ENCODE results near the gene GGPS1. TPM values are rescaled to one million over a fixed set of nuclear protein-coding genes. Genes with fewer than 3 reads are reported as not detected.
"Not testable (repeated sequence)": the region's sequence is repeated elsewhere in the genome, so short reads cannot be mapped to it uniquely, and the experiment has no call there.

The GGPS1 gene
- polyA plus RNA-seq, 1 donor from 2014 or later, result 71.9 TPM

DNA sequence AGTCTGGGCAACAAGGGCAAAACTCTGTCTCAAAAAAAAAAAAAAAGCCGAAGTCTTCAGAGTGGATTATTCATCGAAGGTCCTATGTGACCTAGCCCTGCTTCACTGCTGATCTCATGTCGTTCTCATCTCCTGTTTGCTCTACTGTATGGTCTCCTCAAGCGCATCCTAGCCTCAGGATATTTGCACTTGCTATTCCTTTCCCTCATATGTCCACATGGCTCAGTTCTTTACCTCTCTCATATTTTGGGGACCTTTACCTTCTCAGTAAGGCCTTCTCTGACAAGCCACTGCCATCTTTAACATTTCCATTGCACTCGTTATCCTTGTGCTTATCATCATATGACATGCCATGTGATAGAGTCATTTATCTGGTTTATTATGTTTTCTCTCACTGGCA is 41.4 kb downstream of the GGPS1 start:
- no peaks in the 10 kb centered on the region for H3K27me3 ChIP-seq (ENCODE audit: insufficient read depth, low read depth, low read length)
- peaks cover 9% of the 10 kb centered on the region for H3K79me2 ChIP-seq (replicated peaks; ENCODE audit: insufficient read depth, low read length)

DNA sequence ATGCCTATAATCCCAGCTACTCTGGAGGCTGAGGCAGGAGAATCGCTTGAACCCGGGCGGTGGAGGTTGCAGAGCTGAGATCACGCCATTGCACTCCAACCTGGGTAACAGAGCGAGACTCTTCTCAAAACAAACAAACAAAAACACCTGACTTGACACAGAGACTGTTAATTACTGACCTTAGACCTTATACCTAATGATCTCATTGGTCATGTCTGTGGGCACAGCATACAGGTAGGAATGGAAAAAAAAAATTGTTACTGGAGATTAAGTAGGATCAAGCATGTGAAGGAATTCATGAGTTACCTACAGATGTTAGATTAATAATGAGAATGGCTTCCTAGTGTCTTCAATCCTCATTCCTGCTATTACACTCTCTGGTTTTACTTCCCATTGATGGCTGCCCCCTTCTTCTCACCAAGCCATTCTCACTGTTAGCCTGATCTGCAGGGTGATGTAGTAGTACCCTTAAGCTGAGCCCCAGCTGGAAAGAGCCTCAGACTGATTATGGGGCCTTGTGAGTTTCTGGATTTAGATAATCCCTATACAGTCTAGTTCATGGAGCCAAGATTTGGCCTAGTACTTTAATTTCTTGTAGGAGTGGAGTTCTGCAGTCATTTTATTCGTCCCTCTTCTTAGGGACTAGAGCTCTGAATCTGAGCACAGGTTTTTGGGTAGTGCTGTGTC is 47.7 kb downstream of the GGPS1 start:
- no peaks in the 10 kb centered on the region for H4K20me1 ChIP-seq (ENCODE audit: insufficient read depth)
- H2AFZ ChIP-seq (ENCODE audit: low read depth, low read length), result no peak overlapping the region
- H3F3A ChIP-seq (ENCODE audit: insufficient read depth, low read length, poor library complexity, severe bottlenecking), result no peaks in the 10 kb centered on the region
- no peaks in the 10 kb centered on the region for H3K27me3 ChIP-seq (ENCODE audit: insufficient read depth, low read depth, low read length)
- no peaks in the 10 kb centered on the region for H3K9me3 ChIP-seq (ENCODE audit: low read length)
- no peaks in the 10 kb centered on the region for H3K9me2 ChIP-seq (ENCODE audit: insufficient read depth, low read length)
- TF ChIP-seq SMC3 (conservative IDR thresholded peaks at IDR 0.05; ENCODE audit: poor library complexity), result no peak
- TF ChIP-seq EP300 (conservative IDR thresholded peaks at IDR 0.05; ENCODE audit: poor library complexity, severe bottlenecking), result no peak
- TF ChIP-seq, protein P1, sequence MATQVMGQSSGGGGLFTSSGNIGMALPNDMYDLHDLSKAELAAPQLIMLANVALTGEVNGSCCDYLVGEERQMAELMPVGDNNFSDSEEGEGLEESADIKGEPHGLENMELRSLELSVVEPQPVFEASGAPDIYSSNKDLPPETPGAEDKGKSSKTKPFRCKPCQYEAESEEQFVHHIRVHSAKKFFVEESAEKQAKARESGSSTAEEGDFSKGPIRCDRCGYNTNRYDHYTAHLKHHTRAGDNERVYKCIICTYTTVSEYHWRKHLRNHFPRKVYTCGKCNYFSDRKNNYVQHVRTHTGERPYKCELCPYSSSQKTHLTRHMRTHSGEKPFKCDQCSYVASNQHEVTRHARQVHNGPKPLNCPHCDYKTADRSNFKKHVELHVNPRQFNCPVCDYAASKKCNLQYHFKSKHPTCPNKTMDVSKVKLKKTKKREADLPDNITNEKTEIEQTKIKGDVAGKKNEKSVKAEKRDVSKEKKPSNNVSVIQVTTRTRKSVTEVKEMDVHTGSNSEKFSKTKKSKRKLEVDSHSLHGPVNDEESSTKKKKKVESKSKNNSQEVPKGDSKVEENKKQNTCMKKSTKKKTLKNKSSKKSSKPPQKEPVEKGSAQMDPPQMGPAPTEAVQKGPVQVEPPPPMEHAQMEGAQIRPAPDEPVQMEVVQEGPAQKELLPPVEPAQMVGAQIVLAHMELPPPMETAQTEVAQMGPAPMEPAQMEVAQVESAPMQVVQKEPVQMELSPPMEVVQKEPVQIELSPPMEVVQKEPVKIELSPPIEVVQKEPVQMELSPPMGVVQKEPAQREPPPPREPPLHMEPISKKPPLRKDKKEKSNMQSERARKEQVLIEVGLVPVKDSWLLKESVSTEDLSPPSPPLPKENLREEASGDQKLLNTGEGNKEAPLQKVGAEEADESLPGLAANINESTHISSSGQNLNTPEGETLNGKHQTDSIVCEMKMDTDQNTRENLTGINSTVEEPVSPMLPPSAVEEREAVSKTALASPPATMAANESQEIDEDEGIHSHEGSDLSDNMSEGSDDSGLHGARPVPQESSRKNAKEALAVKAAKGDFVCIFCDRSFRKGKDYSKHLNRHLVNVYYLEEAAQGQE (IDR thresholded peaks at IDR 0.05; ENCODE audit: borderline replicate concordance), result no peak
- no peak for TF ChIP-seq POLR2AphosphoS5 (IDR thresholded peaks at IDR 0.05)
- no peak for TF ChIP-seq MXI1 (conservative IDR thresholded peaks at IDR 0.05; ENCODE audit: poor library complexity, severe bottlenecking)
- TF ChIP-seq RAD21 (conservative IDR thresholded peaks at IDR 0.05), result no peak
- TF ChIP-seq TAF1 (IDR thresholded peaks at IDR 0.05; ENCODE audit: low read depth), result no peak
- TF ChIP-seq, protein P2, sequence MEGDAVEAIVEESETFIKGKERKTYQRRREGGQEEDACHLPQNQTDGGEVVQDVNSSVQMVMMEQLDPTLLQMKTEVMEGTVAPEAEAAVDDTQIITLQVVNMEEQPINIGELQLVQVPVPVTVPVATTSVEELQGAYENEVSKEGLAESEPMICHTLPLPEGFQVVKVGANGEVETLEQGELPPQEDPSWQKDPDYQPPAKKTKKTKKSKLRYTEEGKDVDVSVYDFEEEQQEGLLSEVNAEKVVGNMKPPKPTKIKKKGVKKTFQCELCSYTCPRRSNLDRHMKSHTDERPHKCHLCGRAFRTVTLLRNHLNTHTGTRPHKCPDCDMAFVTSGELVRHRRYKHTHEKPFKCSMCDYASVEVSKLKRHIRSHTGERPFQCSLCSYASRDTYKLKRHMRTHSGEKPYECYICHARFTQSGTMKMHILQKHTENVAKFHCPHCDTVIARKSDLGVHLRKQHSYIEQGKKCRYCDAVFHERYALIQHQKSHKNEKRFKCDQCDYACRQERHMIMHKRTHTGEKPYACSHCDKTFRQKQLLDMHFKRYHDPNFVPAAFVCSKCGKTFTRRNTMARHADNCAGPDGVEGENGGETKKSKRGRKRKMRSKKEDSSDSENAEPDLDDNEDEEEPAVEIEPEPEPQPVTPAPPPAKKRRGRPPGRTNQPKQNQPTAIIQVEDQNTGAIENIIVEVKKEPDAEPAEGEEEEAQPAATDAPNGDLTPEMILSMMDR (IDR thresholded peaks at IDR 0.05; ENCODE audit: poor library complexity, severe bottlenecking), result no peak
- TF ChIP-seq EZH2 (IDR thresholded peaks at IDR 0.05; ENCODE audit: borderline replicate concordance, insufficient read depth, low read length, poor library complexity, severe bottlenecking), result no peak
- H3K4me3 ChIP-seq (ENCODE audit: low read length), result no peak overlapping the region
- peaks cover 4% of the 10 kb centered on the region for H3K79me2 ChIP-seq (replicated peaks; ENCODE audit: insufficient read depth, low read length)
- no peak overlapping the region for H3K4me2 ChIP-seq (ENCODE audit: low read length)
- H3K9ac ChIP-seq (ENCODE audit: low read length), result no peak overlapping the region
- H3K36me3 ChIP-seq (ENCODE audit: insufficient read depth, low read length), result no peaks in the 10 kb centered on the region
- H3K27ac ChIP-seq (ENCODE audit: low read length), result no peak overlapping the region

More for the DNA sequence above, 41.4 kb downstream of the GGPS1 start:
- Histone ChIP-seq H3K36me3 (ENCODE audit: insufficient read depth, low read length) (no peaks in the 10 kb centered on the region), H3K4me2 (ENCODE audit: low read length) (no peak overlapping the region), H3K27ac (ENCODE audit: low read length) (no peak overlapping the region), H2AFZ (ENCODE audit: low read depth, low read length) (no peak overlapping the region), H3K9ac (ENCODE audit: low read length) (no peak overlapping the region), H3F3A (ENCODE audit: insufficient read depth, low read length, poor library complexity, severe bottlenecking) (no peaks in the 10 kb centered on the region), H3K9me3 (ENCODE audit: low read length) (no peaks in the 10 kb centered on the region), H4K20me1 (ENCODE audit: insufficient read depth) (no peaks in the 10 kb centered on the region), H3K9me2 (ENCODE audit: insufficient read depth, low read length) (no peaks in the 10 kb centered on the region), H3K4me3 (ENCODE audit: low read length) (no peak overlapping the region)
- TF ChIP-seq SMC3 (conservative IDR thresholded peaks at IDR 0.05; ENCODE audit: poor library complexity) (no peak), MXI1 (conservative IDR thresholded peaks at IDR 0.05; ENCODE audit: poor library complexity, severe bottlenecking) (no peak), EP300 (conservative IDR thresholded peaks at IDR 0.05; ENCODE audit: poor library complexity, severe bottlenecking) (no peak), POLR2AphosphoS5 (IDR thresholded peaks at IDR 0.05) (no peak), RAD21 (conservative IDR thresholded peaks at IDR 0.05) (no peak), TAF1 (IDR thresholded peaks at IDR 0.05; ENCODE audit: low read depth) (no peak)
- TF ChIP-seq, protein P2 (IDR thresholded peaks at IDR 0.05; ENCODE audit: poor library complexity, severe bottlenecking), result no peak
- TF ChIP-seq, protein P1 (IDR thresholded peaks at IDR 0.05; ENCODE audit: borderline replicate concordance), result no peak

DNA sequence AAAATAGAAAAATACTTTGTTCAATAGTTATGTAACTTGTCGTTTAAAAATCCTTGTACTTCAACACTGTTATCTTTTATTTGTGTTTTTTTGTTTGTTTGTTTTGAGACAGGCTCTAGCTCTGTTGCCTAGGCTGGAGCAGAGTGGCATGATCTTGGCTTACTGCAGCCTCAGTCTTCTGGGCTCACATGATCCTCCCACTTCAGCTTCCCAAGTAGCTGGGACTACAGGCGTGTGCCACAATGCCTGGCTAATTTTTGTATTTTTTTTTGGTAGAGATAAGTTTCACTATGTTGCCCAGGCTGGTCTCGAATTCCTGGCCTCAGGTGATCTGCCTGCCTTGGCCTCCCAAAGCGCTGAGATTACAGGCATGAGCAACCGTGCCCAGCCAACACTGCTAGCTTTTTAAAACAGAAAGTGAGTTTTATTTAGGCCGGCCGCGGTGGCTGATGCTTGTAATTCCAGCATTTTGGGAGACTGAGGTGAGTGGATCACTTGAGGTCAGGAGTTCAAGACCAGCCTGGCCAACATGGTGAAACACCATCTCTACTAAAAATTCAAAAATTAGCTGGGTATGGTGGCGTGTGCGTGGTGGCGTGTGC is 49.9 kb downstream of the GGPS1 start:
- not testable (repeated sequence) for H3K4me2 ChIP-seq (ENCODE audit: low read length); H3K9me2 ChIP-seq (ENCODE audit: insufficient read depth, low read length); H4K20me1 ChIP-seq (ENCODE audit: insufficient read depth); H3K9me3 ChIP-seq (ENCODE audit: low read length); H3K27me3 ChIP-seq (ENCODE audit: insufficient read depth, low read depth, low read length); H3K79me2 ChIP-seq (replicated peaks; ENCODE audit: insufficient read depth, low read length); H3K27ac ChIP-seq (ENCODE audit: low read length); H3F3A ChIP-seq (ENCODE audit: insufficient read depth, low read length, poor library complexity, severe bottlenecking); H3K9ac ChIP-seq (ENCODE audit: low read length); H3K36me3 ChIP-seq (ENCODE audit: insufficient read depth, low read length); H3K4me3 ChIP-seq (ENCODE audit: low read length); H2AFZ ChIP-seq (ENCODE audit: low read depth, low read length)
